GM08714 (cell line): ENCODE data around the gene COG5.
"Not testable (repeated sequence)": the region's sequence is repeated elsewhere in the genome, so short reads cannot be mapped to it uniquely, and the experiment has no call there.

Source experiments
- H3K4me3 ChIP-seq: fragments of 200-500 bp; sonication (Bioruptor generic); 2 replicates; pipeline ENCODE4 v1.5.1; 2014; ENCODE audit warnings: mild to moderate bottlenecking, low read length, inconsistent platforms
- ZNF274 ChIP-seq: IDR thresholded peaks from 2 replicates; pipeline ENCODE4 v1.6.1; 2012; ENCODE audit warnings: mild to moderate bottlenecking, low read depth, low read length

COG5 gene

DNA sequence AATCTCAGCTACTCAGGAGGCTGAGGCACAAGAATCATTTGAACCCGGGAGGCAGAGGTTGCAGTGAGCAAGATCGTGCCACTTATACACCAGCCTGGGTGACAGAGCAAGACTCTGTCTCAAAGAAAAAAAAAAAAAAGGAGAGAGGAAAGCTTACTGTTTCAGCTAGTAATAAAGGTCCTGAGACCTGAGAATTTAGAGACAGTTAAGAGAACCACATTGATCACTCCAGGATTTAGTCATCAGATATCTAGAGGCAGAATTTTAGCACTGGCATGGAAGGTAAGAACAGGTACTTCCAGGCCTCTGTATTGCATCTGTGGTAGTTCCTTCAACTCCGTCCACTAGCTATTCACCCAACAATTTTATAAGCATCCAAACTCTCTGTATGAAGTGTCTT, 7.8 kb downstream of the COG5 start:
- H3K4me3 ChIP-seq, result no peak overlapping the region
- TF ChIP-seq ZNF274, result no peak

DNA sequence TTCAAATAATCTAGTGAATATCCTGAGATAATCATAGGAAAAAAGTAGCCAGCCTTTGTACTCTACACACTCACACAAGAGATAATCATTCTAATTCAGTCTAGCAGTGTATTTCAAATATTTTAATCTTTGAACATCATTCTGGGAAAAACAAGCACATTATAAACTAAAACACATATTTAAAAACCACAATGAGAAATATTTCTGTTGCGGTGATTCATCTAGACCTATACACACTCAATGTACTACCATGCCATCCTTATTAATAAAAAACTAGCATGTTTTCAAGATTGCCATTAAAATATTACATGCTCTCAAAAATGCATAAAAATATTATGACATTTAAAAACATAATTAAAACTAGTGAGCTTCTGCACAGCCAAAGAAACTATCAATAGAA, 11.8 kb downstream of the COG5 start:
- TF ChIP-seq ZNF274, result no peak
- H3K4me3 ChIP-seq, result no peak overlapping the region

DNA sequence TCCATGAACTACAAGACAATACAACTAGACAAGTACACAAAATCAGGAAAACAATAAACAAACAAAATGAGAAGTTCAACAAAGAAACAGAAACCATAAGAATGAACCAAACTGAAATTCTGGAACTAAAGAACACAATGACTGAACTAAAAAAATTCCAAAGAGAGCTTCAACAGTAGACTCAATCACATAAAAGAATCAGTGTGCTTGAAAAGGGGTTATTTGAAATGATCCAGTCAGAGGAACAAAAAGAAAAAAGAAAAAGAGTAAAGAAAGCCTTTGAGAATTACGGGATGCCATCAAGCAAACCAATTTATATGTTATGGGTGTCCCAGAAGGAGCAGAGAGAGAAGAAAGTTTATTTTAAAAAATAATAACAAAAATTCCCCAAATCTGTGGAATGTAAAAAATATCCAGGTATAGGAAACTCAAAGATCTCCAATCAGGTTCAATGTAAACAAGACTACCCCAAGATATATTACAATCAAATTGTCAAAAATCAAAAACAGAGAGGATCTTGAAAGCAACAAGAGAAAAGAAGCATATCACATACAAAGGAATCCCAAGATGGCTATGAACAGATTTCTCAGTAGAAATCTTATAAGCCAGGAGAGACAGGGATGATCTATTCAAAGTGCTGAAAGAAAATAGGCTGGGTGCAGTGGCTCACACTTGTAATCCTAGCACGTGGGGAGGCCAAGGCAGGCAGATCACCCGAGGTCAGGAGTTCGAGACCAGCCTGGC, 18.7 kb downstream of the COG5 start:
- H3K4me3 ChIP-seq, result no peak overlapping the region
- no peak for TF ChIP-seq ZNF274

DNA sequence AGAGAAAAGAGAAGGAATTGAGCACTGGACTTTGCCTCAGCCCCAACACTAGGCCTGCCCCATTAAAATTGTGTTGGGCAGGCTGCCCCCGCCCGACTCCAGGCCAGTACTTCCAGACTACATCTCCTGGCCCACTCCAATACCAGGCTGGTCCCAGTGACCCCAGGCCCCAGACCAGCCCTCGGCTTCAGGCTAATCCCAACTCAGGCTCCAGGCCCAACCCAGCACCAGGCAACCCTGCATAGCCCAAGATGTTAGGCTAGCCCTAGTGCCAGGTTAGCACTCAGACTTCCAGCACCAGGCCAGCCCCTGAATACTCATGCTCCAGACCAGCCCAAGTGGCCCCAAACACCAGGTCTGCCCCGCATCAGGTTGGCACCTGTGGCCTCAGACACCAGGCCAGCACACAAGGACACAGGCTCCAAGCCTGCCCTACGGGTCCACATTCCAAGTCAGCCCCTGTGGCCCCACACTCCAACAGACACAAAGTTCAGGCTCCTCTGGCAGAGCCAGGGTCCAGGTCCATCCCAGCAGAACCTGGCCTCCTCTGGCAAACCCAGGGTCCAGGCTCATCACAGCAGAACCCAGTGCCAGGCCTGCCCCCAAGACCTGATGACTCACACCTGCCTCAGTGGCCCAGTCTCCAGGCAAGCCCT, 20.3 kb downstream of the COG5 start:
- TF ChIP-seq ZNF274, result no peak
- H3K4me3 ChIP-seq, result no peak overlapping the region

DNA sequence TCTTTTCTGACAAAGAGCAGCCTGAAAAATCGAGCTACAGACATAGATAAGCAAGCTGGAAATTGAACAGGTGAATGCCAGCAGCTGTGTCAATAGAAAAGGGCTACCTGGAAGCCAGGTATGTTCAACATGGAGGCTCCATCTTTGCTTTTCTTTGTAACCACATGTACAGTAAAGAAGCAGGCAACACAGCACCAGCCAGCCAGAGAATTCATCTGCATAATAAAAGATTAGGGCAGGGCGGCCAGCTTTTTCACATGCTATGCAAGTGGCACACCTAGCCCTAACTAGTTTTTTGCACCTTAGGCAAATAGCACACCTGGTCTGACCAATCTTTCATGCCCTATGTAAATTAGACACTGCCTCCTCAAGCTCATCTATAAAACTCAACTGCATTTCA, 25.7 kb downstream of the COG5 start:
- H3K4me3 ChIP-seq, result no peak overlapping the region
- TF ChIP-seq ZNF274, result no peak

DNA sequence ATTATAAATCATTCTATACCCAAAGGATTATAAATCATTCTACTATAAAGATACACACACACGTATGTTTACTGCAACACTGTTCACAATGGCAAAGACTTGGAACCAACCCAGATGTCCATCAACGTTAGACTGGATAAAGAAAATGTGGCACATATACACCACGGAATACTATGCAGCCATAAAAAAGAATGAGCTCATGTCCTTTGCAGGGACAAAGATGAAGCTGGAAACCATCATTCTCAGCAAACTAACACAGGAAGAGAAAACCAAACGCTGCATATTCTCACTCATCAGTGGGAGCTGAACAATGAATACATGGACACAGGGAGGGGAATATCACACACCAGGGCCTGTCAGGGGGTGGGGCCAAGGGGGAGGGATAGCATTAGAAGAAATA, 26.5 kb downstream of the COG5 start:
- H3K4me3 ChIP-seq, result not testable (repeated sequence)

DNA sequence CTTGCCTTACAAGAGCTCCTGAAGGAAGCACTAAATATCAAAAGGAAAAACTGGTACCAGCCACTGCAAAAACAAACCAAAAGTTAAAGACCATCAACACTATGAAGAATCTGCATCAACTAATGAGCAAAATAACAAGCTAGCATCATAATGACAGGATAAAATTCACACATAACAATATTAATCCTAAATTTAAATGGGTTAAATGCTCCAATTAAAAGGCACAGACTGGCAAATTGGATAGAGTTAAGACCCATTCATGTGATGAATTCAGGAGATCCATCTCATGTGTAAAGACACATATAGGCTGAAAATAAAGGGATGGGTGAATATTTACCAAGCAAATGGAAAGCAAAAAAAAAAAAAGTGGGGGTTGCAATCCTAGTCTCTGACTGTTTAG, 29.6 kb downstream of the COG5 start:
- no peak overlapping the region for H3K4me3 ChIP-seq
- no peak for TF ChIP-seq ZNF274

DNA sequence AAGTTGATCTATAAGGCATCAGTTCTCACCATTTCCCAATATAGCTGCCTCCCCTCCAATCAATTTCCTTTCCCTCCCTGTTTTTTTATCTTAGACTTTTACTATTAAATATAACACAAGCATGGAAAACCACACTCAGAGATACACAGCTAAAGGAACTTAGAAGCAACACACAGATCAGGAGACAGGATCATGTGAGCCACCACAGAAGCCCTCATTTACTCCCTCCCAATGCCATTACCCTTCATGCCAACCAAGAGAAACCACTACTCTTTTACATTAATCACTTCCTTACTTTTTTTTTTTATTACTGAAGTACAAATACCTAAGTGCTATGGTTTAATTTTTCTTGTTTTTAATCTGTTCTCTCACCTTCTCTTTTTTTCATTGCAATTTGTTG, 33.0 kb downstream of the COG5 start:
- no peak for TF ChIP-seq ZNF274
- H3K4me3 ChIP-seq, result no peak overlapping the region

DNA sequence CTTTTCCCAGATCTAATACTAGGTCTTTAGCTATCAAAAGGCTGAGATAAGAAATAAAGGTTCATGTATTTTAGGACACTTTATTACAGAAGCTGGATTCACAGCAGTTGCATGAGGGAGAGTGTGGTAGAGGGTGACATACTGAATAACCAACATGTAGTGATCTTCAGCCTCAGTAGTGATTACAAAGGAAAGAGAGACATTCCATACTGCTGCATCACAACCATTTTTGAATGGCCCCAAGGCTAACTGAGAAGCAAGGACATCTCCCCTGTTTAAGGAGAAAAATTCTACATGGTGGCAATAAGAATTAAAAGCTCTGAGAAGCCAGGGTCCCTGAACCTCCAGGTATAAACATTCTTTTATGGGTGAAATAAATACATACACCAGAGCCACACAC, 35.3 kb downstream of the COG5 start:
- TF ChIP-seq ZNF274, result no peak
- H3K4me3 ChIP-seq, result no peak overlapping the region

DNA sequence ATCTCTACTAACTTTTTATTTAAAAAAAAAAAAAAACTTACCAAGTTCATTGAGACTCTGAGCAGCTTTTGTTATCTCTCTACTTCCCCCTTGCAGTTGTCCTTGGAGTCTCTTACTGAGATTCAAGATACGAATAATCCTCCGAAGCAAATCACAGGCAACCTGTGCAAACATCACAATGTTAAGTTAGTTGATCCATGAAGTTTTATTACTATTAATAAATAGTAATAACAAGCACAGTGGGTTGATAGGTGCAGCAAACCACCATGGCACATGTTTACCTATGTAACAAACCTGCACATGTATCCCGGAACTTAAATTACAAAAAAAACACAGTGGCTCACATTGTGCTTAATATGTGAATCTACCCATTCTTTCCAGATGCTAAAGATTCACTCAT, 36.5 kb downstream of the COG5 start:
- no peak for TF ChIP-seq ZNF274
- no peak overlapping the region for H3K4me3 ChIP-seq

DNA sequence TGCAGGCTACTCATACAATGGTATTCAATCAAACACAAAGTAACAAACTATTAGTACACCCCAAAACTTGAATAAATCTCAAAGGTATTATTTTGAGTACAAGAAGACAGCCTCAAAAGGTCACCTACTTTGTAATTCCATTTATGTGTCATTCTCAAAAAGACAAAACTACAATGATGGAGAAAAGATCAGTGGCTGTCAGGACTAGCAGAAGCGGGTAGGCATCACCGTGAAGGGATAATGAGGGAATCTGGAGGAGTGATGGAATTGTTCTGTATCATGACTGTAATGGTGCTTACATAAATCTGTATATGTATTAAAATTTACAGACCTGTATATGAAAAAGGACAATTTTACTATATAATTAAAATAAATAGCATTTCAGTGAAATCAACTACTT, 37.0 kb downstream of the COG5 start:
- no peak for TF ChIP-seq ZNF274
- H3K4me3 ChIP-seq, result no peak overlapping the region

DNA sequence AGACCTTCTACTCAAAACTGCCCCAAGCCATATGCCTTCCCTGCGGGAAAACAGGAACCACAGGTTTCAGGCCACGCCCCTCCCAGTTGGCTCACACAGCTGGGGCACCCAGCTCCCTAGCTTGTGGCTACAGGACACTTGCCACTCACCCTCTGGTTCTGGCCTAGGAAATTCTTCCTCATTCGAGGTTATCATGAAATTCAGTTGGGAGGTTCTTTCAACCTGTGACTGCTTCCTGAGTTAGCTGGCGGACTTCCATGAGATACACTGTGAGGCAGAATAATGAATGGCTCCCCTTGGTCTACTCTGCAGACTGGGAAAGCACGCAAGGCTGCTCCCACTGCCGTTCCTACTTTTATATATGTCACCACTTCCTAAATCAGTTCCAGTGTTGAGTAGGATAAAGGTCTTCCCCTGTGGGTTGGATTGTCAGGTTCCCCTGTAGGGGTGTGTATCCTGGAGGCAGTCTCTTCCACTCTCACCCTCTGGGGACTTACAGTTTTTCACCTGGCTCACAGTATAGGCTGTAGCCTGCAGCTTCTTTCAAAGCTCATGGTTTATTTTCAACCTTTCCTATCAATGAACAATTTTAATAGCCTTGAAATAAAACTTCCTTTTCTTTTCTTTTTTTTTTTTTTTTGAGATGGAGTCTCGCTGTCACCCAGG, 56.9 kb downstream of the COG5 start:
- H3K4me3 ChIP-seq, result no peak overlapping the region
- no peak for TF ChIP-seq ZNF274

DNA sequence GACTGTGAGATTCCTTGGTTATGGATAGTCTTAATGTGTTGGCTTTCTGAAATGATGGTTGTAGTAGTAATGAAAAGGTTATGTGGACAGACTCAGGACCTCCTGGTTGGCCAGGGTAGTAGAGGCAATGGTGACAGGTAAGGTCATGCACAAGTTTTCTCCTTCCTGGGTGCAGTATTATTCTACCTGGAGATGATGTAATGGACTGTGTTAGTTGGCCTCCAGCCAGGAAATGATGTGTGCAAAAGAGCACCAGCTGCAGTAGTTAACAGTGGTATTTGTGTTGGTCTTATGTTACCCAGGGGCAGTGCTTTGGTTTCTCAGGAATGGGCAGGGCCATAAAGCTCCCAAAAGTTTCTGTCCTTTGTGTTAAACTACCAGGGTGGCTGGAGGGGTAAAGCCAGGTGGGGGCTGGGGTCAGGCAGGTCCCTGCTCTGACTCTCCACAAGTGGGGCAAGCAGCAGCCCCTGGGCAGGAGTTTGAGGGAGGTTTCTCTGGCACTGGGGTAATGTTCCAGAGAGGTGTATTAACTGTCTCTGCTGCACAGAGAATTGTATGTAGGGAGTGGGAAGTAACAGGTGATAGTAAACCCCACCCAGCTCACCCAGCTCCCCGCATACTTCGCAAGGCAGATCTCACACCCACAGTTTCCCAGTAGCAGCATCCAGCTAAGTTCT, 57.6 kb downstream of the COG5 start:
- TF ChIP-seq ZNF274, result no peak
- no peak overlapping the region for H3K4me3 ChIP-seq

DNA sequence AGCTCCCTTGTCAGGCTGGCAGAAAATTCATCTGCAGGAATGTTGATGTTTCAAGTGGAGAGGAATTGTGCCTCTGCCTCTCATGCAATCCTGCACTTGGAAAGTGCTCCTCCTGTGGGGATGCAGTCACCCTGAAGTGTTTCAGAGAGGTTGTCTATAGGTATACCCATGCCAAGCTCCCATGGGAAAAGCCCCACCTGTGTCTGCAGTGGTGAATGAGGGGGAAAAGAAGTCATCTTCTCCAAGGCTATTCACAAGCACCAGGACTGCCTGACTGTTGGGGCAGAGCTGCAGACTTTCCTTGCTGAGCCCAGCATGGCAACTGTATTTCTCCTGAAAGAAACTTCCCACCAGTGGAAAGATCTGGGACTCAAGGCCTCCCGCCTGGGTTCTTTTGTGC, 58.4 kb downstream of the COG5 start:
- no peak for TF ChIP-seq ZNF274
- H3K4me3 ChIP-seq, result no peak overlapping the region

DNA sequence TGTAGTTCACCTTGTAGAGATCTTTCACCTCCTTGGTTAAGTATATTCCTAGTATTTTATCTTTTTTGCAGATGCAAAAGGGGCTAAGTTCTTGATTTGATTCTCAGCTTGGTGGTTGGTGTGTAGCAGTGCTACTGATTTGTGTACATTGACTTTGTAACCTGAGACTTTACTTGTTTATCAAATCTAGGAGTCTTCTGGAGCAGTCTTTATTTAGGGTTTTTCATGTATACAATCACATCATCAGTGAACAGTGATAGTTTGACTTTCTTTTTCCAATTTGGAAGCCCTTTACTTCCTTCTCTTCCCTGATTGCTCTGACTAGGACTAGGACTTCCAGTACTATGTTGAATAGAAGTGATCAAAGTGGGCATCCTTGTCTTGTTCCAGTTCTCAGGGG, 60.0 kb downstream of the COG5 start:
- TF ChIP-seq ZNF274, result no peak
- H3K4me3 ChIP-seq, result no peak overlapping the region
